Fibroblast of peridontal ligament (primary cell): ENCODE results near the gene VSTM2B.

ENCODE experiments used
- DNase-seq: peaks from one replicate; pipeline ENCODE4 v3.0.0-alpha.2; 2010; ENCODE audit errors: extremely low read depth

Gene VSTM2B

GRCh38 chr19:29591670-29592069, 65.9 kb downstream of the VSTM2B start:
- no peak for DNase-seq

GRCh38 chr19:29593869-29594268, 68.1 kb downstream of the VSTM2B start:
- DNase-seq = no peak

GRCh38 chr19:29596080-29596727, 70.4 kb downstream of the VSTM2B start:
- no peak for DNase-seq

- peak; percentile 21 for DNase-seq
Observed at GRCh38 chr19:29596885-29597525, 71.2 kb downstream of the VSTM2B start.

- no peak for DNase-seq
Observed at GRCh38 chr19:29598036-29598435, 72.2 kb downstream of the VSTM2B start.

GRCh38 chr19:29598496-29598895, 72.7 kb downstream of the VSTM2B start:
- no peak for DNase-seq

- DNase-seq = no peak
Observed at GRCh38 chr19:29603308-29603707, 77.5 kb downstream of the VSTM2B start.

- peak; percentile 95 for DNase-seq
Observed at GRCh38 chr19:29605653-29606419, 80.0 kb downstream of the VSTM2B start, which contains the start of gene POP4. Gene POP4, plus strand, starts transcription at chr19:29606283. Its CDS starts 36 bp downstream, at chr19:29606319.

- DNase-seq = no peak
Observed at GRCh38 chr19:29606420-29606747, 80.6 kb downstream of the VSTM2B start.

GRCh38 chr19:29609636-29610035, 83.8 kb downstream of the VSTM2B start:
- no peak for DNase-seq

- no peak for DNase-seq
Observed at GRCh38 chr19:29610213-29610573, 84.4 kb downstream of the VSTM2B start.

- peak; percentile 83 for DNase-seq
Observed at GRCh38 chr19:29610574-29611271, 84.9 kb downstream of the VSTM2B start.

GRCh38 chr19:29612121-29612520, 86.3 kb downstream of the VSTM2B start:
- DNase-seq = no peak

GRCh38 chr19:29612801-29613595, 87.2 kb downstream of the VSTM2B start:
- DNase-seq = no peak

GRCh38 chr19:29614046-29614445, 88.3 kb downstream of the VSTM2B start:
- no peak for DNase-seq
